ENCODE measurements around the gene ADAP1. TPM values are rescaled to one million over a fixed set of nuclear protein-coding genes. Genes with fewer than 3 reads are reported as not detected.

The ADAP1 gene
- total and polyA plus RNA-seq, 2 of the 8 experiments (the other 6 are each of a cell fraction or from before 2014, with no cell fraction given) = 5.8 to 6.1 TPM

DNA sequence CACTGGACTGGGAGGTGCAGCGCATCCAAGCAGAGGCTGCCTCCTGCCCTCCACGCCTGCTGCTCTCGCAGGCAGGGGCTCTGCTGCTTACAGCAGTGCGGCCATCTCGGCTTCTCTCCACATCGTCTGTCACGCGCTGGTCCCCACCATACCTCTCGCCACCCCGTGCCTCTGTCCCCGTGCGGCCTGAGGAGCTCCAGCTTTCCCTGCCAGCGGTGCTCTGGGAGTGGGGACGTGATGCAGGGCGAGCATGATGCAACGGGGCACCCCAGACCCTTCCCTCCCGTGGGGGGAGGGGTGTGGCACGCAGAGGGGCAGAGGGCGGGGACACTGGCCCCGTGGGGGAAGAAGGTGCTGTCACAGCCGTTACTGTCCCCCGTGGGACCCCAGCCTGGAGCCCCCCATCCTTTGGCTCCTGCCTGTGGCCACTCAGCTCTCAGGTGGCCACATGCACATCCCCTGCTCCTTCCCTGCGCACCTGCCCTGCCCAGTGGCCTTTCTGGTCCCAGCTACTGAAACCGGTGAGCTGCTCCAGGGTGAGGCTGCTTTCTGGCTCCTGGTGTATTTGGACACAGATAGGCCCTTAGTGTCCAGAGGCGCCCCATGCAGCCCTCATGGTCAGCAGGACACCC, 69.1 kb downstream of the ADAP1 start (continued):
- TF ChIP-seq EGR1 (IDR thresholded peaks at IDR 0.05; ENCODE audit: borderline replicate concordance, low read depth, low read length) (no peak), SRF (IDR thresholded peaks at IDR 0.05; ENCODE audit: low read depth, low read length) (no peak), CREB1 (IDR thresholded peaks at IDR 0.05) (no peak), CTBP2 (IDR thresholded peaks at IDR 0.05; ENCODE audit: borderline replicate concordance, insufficient read depth, insufficient read length, low read length) (no peak), GABPA (IDR thresholded peaks at IDR 0.05; ENCODE audit: borderline replicate concordance, insufficient read depth, low read length) (no peak), SP4 (IDR thresholded peaks at IDR 0.05; ENCODE audit: low read length) (no peak), RAD21 (IDR thresholded peaks at IDR 0.05 in 1 of 2, conservative IDR thresholded peaks at IDR 0.05 in 1 of 2; ENCODE audit: low read depth in 2 of 2, low read length in 2 of 2) (no peak)
